Activated naive CD4-positive, alpha-beta T cell treated with anti-CD3 and anti-CD28 coated beads, Interleukin-2, amount 50 U/mL, for 16 hours (primary cell): ENCODE data around the gene RBPMS2.
A peak's percentile ranks its signal among the peaks of the same experiment; 100 is the strongest.
"Not testable (repeated sequence)": the region's sequence is repeated elsewhere in the genome, so short reads cannot be mapped to it uniquely, and the experiment has no call there.

Source experiments
- DNase-seq: peaks from one replicate; pipeline ENCODE4 v3.0.0-alpha.2; 2020

The RBPMS2 gene

DNA sequence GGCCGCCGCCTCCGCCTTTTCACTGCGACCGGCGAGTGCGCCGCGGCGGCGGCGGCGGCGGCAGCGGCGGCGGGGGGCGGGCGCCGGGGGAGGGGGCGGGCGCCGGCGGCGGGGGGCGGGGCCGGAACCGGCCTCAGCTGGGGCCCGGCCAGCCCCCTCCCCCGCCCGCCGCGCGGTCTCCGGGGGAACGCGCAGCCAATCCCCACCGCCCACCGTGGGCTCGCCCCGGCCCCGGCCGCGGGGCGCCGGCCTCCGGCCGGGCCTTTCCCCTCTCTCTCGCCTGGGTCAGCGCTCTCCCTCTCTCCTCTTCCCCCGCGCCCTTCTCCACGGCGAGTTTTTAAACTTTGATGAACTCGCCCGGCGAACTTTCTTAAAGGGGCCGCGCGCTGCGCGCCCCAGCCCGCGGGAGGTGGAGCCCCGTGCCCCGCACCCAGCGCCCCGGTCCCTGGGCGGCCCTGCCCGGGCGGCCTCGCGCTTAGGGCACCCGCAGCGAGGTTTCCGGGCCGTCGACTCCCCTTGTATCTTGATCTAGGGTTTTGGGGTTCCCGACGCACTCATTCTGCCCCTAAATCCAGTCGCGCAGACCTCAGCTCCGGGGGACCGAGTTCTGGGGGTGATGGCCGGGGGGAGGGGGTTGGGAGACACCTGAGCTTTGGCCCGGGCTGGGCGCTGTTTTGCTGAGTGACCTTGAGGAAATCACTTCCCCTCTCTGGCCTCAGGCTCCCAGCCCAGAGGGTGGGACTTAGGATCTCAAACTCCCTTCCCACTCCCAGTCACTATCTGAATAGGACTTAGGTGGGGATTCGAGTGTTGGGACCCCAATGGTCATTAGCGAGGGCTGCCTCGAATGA lies at the start of gene RBPMS2:
RBPMS2 (minus strand) TSS at position 39 of the 851 bp plus-strand sequence. CDS start 270 bp downstream, outside the sequence.
- no peak for DNase-seq

DNA sequence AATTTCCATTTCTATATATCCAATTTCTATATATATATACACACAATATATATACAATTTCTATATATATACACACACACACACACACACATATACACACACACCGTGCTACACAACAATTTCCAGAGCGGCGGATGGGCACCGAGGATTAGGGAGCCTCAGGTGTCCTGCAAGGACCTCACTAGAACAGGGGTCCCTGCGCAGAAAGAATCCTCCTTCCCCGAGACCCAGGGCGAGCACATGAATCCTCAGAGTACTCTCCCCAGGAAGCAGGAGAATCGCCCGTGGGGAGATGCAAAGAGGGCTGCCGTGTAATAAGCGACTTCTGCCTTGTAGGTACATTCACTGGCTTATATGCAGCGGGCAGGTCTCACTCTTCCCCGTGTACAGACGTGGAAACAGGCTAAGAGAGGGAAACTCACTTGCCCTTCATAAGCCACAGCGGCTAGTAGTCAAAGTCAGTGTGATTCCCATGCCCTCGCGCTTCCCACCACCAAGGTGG lies 49.6 kb upstream of the RBPMS2 start:
- peak; percentile 11 for DNase-seq

DNA sequence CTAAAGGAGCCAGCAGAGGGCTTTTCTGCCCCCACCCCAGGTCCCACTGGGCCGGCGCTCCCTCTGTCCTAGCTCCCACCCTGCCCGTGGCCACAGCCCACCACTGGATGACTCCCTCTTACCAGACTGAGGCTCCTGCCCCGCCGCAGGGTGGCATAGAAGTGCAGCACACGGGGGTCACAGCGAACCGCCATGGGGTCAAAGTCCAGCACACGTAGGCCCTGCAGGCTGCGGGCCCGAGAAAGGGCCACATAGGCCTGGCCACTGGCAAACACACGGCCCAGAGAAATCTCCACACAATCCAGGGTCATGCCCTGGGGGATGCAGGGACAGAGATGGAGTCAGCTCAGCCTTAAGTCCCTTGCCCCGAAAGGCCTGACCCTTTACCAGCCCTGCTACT lies 41.1 kb upstream of the RBPMS2 start:
- no peak for DNase-seq

DNA sequence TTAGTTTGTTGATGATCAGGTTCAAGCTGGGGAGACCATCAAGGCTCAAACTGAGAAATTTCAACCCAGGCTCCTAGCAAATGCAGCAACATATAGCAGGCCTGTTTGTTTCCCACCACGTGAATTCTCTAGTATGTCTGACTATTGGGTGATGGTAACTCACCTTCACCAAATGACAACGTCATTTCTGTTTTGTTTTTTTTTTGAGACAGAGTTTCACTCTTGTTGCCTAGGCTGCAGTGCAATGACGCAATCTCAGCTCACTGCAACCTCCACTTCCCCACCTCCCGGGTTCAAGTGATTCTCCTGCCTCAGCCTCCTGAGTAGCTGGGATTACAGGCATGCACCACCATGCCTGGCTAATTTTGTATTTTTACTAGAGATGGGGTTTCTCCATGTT lies 39.6 kb upstream of the RBPMS2 start:
- not testable (repeated sequence) for DNase-seq

DNA sequence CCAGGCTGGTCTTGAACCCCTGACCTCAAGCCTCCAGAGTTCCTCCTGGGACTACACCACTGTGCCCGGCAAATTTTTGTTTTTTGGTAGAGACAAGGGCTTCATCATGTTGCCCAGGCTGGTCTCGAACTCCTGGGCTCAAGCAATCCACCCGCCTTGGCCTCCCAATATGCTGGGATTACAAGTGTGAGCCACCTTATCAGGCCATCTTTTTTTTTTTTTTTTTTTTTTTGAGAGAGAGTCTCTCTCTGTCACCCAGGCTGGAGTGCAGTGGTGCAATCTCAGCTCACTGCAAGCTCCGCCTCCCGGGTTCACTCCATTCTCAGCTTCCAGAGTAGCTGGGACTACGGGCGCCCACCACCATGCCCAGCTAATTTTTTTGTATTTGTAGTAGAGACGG lies 38.9 kb upstream of the RBPMS2 start:
- DNase-seq, result not testable (repeated sequence)

DNA sequence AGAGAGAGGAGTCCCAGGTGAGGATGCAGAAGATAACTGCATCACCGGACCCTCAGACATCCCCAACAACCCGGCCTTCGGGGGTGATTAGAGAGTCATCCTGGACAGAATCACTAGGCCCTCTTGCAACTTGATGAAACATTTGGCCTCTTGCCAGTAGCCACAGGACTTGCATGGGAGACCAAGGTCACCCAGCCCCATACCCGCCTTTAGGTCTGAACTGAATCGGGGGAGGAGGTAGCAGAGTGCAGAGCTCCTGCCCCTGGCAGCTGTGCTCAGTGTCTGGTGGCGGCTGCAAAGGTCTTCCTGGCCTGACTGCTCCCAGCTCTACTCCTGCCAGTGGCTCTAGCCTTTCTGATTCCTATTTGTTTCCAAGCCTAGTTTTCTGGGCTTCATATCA lies 37.7 kb upstream of the RBPMS2 start:
- no peak for DNase-seq

DNA sequence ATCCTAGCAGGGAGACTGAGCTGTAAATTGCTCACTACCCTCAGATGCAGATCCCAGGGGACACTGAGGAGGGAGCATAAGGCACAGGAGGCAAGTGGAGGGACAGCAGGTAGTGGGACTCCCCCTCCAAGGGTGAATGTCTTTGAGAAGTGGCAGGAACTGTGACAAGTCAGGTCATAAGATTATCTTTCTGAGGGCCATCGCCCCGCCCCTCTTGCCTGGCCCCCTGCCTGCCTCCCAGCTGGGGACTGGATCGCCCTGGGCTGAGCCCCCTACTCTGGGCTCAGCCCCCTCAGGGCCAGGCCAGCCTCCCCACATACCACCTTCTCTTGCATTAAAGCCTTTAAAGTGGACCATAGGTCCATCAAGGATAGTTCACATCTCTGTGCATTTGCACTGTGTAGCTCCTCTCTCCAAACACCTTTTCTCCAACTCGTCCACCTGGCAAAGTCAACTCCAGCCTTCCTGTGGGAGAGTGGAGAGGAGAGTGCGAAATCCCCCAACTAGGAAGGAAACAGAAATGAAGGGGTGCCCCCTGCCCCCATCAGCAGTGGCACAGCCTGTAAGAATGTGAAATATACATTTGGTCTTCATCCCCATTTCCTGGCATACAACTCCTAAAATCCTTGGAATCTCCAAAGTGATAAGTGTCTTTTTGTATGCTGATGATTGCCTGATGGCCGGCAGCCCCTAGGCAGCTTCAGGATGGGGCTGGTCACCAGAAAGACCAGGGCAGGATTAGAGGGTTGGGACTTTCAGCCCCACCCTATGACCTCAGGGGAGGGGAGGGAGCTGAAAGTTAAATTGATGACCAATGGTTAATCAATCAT lies 35.3 kb upstream of the RBPMS2 start:
- DNase-seq, result no peak

DNA sequence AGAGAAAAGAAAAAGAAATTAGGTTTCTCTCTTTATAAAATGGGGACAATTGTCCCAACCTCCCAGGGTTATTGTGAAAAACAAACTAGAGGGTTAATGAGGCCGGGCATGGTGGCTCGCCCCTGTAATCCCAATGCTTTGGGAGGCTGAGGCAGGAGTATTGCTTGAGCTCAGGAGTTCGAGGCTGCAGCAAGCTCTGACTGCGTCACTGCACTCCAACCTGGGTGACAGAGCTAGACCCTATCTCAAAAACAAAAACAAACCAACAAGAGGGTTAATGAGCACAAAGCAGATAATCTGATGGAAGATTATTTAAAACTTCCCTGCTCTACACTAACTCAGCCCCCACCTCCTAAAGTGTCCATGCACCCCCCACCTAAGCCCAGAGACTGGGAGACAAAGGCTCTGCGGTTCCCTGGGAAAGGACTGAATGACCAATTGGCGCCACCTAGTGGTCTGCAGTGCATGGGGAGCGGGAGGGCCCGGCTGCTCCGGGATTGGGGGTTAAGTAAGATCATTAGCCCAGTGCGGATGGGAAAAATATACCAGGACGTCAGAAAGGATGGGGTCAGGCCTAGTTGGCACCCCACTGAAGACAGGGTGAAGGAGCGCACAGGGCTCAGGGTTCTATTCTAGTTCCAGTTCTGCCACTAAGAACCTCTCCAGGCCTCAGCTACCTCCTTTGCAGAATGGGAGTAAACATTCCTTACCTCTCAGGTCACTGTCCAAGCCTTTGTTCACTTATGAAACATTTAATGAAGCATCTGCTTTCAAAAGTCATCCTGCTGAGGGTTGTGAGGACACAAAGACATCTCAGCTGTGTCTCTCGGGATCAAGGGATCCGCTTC lies 34.5 kb upstream of the RBPMS2 start:
- peak; percentile 64 for DNase-seq

DNA sequence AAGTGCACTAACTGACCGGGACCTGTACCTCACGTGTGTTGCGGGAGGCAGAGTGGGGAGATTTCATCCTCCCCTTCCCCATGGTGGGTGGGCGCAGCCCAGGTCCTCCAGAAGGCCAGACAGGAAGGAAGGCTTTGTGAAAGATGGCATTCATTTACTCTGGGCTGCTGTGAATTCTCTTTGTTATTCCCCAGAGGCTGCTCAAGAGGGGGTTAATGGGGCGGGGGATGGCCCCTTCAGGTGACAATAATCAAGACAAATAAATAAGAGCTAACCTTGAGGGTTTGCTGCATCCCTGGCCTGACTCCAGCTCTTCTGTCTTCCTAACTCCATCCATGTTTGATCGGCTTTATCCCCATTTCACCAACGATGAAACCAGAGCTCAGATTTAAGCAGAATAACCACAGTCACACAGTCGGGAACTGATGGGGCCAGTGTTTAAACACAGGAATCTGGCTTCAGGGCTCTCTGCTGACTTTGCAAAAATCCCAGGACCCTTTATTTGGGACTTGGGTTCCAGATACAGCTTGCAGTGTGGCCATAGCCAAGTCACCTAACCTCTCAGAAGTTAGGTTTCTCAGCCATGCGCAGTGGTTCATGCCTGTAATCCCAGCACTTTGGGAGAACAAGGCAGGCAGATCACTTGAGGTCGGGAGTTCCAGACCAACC lies 33.5 kb upstream of the RBPMS2 start:
- no peak for DNase-seq

DNA sequence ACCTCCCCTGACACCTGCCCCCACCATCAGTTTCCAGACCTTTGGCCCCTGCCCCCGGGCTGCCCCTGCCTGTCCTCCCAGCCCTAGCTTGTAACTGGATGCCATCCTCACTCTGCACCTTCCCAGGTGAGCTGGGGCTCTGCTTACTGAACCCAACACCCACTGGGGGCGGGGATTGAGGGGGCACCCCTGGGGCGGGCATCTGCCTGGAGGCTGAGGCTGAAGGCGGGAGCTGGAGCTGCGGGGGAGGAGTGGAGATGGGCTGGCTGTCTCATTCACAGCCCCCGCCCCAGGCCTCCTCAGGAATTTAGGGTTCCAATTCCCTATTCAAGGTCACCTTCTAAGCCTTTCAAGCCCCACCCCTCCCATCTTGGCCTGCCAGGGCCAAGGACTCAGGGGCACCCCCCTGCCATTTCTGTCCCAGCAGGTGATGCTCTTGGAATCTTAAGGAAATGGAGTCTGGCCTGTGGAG lies 32.4 kb upstream of the RBPMS2 start:
- DNase-seq, result no peak

DNA sequence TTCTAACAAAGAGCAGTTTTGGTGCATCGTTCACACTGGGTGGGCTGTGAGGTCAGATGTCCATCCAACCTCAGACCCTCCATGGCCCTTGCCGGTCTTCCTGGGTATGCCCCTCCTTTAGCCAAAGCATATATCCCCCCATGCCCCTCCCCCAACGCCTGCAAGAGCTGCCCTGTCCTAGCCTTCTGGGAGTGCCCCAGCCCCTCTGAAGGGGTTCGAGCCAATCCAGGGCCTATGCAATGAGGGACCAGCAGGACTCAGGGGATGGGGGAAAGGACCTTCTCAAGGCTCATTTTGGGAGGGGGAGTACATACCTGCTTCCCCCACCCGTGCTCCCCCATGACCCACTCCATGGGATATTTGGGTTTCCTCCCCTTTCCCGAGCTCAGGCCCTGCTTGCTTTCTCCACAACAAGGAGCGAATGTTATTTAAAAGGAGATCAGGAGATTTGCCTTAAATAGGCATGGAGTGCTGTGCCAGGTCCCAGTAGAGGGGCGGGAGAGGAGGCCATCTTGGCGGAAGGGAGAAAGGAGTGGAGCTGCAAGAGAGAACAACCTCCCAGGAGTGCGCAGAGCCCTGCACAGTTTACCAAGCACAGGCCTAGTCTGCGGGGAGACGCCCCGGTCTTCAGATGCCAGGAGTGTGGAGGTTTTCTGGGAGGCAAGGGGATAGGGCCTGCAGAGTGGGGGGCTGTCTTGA lies 31.8 kb upstream of the RBPMS2 start:
- no peak for DNase-seq

DNA sequence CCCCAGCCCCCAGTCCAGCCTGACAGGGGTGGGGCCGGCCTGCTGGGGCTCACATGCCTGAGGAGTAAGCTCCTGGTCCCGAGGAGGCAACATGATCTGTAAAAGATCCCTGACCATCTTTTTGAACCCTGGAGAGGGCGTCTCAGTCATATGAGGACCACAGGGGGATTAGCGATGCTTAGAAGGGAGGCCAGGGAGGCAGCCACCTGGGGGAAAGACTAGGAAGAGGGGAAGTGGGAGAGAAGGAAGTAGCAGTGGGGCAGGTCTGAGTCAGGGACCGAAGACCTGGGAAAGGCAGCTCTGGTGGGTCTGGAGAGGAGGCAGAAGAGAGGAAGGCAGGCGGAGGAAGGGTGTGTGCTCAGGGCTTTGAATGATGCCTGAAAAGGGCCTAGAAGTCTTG lies 31.1 kb upstream of the RBPMS2 start:
- no peak for DNase-seq

DNA sequence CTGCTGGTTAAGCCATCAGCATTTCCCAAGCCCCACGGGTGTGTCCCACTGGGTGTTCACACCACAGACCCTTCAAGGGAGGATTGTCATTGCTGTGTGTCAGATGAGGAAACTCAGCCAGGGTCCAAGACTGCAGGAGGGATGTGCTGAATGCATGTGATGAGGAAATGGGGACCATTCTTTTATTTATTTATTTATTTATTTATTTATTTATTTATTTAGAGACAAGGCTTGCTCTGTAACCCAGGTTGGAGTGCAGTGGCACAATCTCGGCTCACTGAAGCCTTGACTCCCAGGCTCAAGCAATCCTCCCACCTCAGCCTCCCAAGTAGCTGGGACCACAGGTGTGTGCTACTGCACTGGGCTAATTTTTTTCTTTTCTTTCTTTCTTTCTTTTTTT lies 29.2 kb upstream of the RBPMS2 start:
- no peak for DNase-seq

DNA sequence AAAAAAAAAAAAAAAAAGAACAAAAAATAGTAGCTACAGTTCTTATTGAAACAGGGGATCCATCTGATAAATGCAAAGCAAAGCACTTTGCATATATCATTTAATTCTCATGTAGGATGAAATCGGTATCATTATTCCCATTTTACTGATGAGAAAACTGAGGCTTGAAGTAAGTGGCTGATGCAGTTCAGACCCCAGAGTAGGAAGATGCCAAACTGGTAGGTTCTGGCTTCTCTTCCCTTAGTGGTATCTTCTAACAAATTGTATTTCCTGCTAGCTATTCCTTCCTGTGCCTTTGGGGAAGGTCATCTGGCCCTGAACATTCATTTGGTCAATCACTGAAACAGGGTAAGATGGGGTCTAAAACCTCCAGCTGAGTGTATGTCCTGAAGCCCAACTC lies 28.1 kb upstream of the RBPMS2 start:
- DNase-seq, result no peak

DNA sequence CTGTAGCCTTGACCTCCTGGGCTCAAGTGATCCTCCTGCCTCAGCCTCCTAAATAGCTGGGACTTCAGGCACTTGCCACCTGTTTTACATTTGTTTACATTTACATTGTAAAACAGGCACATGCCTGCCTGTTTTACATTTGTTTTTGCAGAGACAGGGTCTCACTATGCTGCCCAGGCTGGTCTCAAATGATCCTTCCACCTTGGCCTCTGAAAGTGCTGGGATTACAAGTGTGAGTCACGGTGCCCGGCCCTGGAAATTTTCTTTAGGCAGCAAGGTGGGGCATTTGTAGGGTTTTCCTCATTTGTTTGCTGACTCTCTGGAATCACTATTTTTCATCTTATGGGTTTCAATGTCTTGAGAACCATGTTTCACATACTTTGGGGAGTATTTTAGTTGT lies 25.1 kb upstream of the RBPMS2 start:
- DNase-seq, result no peak

DNA sequence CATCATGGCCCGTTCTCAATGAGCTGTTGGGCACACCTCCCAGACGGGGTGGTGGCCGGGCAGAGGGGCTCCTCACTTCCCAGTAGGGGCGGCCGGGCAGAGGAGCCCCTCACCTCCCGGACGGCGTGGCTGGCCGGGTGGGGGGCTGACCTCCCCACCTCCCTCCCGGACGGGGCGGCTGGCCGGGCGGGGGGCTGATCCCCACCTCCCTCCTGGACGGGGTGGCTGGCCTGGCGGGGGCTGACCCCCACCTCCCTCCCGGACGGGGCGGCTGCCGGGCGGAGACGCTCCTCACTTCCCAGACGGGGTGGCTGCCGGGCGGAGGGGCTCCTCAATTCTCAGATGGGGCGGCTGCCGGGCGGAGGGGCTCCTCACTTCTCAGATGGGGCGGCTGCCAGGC lies 23.5 kb upstream of the RBPMS2 start:
- DNase-seq, result not testable (repeated sequence)

DNA sequence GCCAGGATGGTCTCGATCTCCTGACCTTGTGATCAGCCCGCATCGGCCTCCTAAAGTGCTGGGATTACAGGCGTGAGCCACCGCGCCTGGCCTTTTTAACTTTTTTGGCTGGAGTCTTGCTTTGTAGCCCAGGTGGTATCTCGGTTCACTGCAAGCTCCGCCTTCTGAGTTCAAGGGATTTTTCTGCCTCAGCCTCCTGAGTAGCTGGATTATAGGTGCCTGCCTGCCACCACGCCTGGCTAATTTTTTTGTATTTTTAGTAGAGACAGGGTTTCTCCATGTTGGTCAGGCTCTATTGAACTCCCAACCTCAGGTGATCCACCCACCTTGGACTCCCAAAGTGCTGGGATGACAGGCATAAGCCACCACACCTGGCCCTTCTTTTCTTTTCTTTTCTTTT lies 20.5 kb upstream of the RBPMS2 start:
- not testable (repeated sequence) for DNase-seq

DNA sequence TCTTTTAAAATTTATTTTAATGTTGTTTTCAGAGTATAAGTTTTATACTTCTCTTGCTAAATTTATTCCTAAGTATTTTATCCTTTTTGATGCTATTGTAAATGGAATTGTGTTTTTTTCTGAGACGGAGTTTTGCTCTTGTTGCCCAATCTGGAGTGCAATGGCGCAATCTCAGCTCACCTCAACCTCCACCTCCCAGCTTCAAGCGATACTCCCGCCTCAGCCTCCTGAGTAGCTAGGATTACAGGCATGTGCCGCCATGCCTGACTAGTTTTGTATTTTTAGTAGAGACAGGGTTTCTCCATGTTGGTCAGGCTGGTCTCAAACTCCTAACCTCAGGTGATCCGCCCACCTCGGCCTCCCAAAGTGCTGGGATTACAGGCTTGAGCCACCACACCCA lies 19.9 kb upstream of the RBPMS2 start:
- not testable (repeated sequence) for DNase-seq

DNA sequence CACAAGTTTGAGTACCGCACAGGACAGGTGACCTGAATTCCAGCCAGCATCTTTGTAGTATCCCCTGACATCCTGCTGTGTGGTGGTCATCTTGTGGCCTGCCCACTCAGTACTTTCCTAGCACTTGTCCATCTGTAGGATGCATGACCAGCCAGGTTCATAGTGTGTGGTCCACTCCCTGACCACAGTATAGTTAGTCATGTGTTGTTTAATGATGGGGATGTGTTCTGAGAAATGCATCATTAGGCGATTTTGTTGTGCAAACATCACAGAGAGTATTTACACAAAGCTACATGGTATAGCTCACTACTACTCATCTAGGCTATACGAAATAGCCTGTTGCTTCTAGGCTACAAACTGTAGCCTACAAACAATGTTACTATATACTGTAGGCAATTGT lies 16.9 kb upstream of the RBPMS2 start:
- no peak for DNase-seq

DNA sequence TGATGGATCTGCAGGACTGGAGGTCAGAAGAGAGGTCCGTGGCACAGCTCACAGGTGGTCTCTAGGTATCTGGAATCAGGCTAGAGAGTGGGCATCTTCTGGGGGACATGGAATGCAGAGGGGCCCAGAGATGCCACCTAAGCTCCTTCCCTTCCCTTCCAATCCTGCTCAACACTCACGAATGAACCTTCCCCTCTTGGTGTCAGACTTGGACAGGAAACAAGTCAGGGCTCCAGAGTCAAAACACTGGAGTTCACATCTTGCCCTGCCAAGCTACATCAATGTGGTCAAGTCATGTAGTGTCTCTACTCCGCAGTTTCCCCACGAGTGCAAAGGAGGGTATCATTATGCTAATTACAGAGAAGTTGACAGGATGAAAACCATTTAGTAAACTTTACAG lies 16.0 kb upstream of the RBPMS2 start:
- DNase-seq, result no peak

DNA sequence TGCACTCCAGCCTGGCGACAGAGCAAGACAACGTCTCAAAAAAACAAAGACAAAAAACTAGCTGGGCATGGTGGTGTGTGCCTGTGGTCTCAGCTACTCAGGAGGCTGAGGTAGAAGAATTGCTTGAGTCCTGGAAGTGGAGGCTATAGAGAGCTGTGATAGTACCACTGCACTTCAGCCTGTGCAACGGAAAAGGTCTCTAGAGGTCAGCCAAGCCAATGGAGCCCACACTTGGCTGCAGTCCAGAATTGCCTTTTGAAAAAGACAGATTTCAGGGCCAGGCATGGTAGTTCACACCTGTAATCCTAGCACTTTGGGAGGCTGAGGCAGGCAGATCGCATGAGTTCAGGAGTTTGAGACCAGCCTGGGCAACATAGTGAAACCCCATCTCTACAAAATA lies 8.4 kb upstream of the RBPMS2 start:
- DNase-seq, result no peak

DNA sequence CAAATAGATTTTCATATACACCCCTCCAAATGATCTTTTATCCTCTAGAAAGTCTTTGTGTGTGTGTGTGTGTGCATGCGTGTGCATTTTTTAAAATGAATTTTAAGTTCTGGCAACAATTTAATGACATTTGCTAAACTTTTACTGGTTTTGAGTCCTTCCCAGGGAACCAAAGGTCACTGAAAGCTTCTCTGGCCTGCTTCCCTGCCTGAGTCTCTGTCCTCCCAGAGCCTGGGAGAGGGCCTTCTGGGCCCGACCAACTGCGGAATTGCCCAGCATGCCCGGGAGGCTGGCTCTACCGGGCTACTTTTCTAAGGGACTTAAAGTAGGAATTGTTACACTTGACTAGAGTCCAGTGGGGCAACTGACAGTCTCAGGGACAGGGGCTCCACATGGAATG lies 7.4 kb upstream of the RBPMS2 start:
- no peak for DNase-seq
